Astrocyte (in vitro differentiated cells and primary cell): Measurements from ENCODE around the gene CRLF3. TPM values are rescaled to one million over a fixed set of nuclear protein-coding genes. Genes with fewer than 3 reads are reported as not detected.

Experiments
- DNase-seq: peaks from one replicate; pipeline ENCODE4 v3.0.0-alpha.2; 2010; ENCODE audit warnings: low read depth
- FAIRE-seq: peaks from 2 replicates; lab custom pipeline; 2011; peaks lifted over from hg19 to GRCh38; lab: Jason Lieb, UNC
- H2AFZ ChIP-seq: 2 replicates; pipeline ENCODE4 v1.6.0; 2012; ENCODE audit warnings: low read depth, low read length, inconsistent platforms
- H3K27ac ChIP-seq: 2 replicates; pipeline ENCODE4 v1.5.1; 2011; ENCODE audit warnings: low read depth, low read length, inconsistent platforms
- H3K27me3 ChIP-seq: 2 replicates; pipeline ENCODE4 v1.6.0; 2011; ENCODE audit warnings: low read length, inconsistent platforms; ENCODE audit not compliant: insufficient read depth
- H3K36me3 ChIP-seq: 2 replicates; pipeline ENCODE4 v1.5.1; 2011; ENCODE audit warnings: low read length, inconsistent platforms; ENCODE audit not compliant: insufficient read depth
- H3K4me1 ChIP-seq: 2 replicates; pipeline ENCODE4 v1.5.1; 2011; ENCODE audit warnings: low read length, inconsistent platforms; ENCODE audit not compliant: insufficient read depth
- H3K4me2 ChIP-seq: 2 replicates; pipeline ENCODE4 v1.6.0; 2012; ENCODE audit warnings: low read length, inconsistent platforms
- H3K4me3 ChIP-seq: 2 replicates; pipeline ENCODE4 v1.5.1; 2011; ENCODE audit warnings: low read depth, mild to moderate bottlenecking, low read length, inconsistent platforms; ENCODE audit not compliant: insufficient read depth
- H3K79me2 ChIP-seq: 2 replicates; pipeline ENCODE4 v1.6.0; 2012; ENCODE audit warnings: mild to moderate bottlenecking, low read length, inconsistent platforms; ENCODE audit not compliant: insufficient read depth
- H3K9ac ChIP-seq: 2 replicates; pipeline ENCODE4 v1.6.0; 2012; ENCODE audit warnings: mild to moderate bottlenecking, low read length, inconsistent platforms
- H3K9me3 ChIP-seq: 2 replicates; pipeline ENCODE4 v1.5.1; 2012; ENCODE audit warnings: low read depth, mild to moderate bottlenecking, low read length, inconsistent platforms; ENCODE audit not compliant: insufficient read depth
- H4K20me1 ChIP-seq: 2 replicates; pipeline ENCODE4 v1.6.0; 2012; ENCODE audit warnings: low read length, inconsistent platforms; ENCODE audit not compliant: insufficient read depth
- H3K27ac Mint-ChIP-seq: one replicate; pipeline ENCODE4 v1.8.0; 2021; ENCODE audit warnings: mild to moderate bottlenecking, mixed read lengths; ENCODE audit not compliant: unreplicated experiment
- H3K27me3 Mint-ChIP-seq: one replicate; pipeline ENCODE4 v1.8.0; 2021; ENCODE audit warnings: low read depth, mixed read lengths; ENCODE audit not compliant: unreplicated experiment
- H3K36me3 Mint-ChIP-seq: one replicate; pipeline ENCODE4 v1.8.0; 2021; ENCODE audit warnings: low read depth, mixed read lengths; ENCODE audit not compliant: unreplicated experiment
- H3K4me1 Mint-ChIP-seq: one replicate; pipeline ENCODE4 v1.8.0; 2021; ENCODE audit warnings: low read depth, mixed read lengths; ENCODE audit not compliant: unreplicated experiment
- H3K4me3 Mint-ChIP-seq: one replicate; pipeline ENCODE4 v1.8.0; 2021; ENCODE audit warnings: mild to moderate bottlenecking, moderate library complexity, mixed read lengths; ENCODE audit not compliant: unreplicated experiment
- H3K9me3 Mint-ChIP-seq: one replicate; pipeline ENCODE4 v1.8.0; 2021; ENCODE audit warnings: mild to moderate bottlenecking, mixed read lengths; ENCODE audit not compliant: unreplicated experiment
- CTCF ChIP-seq: IDR thresholded peaks from 2 replicates; pipeline ENCODE4 v1.5.1; 2011; ENCODE audit warnings: low read depth, mild to moderate bottlenecking, inconsistent platforms, low read length, moderate library complexity; ENCODE audit not compliant: insufficient read depth
- EZH2 ChIP-seq: IDR thresholded peaks from 2 replicates; pipeline ENCODE4 v1.6.1; 2012; ENCODE audit warnings: mild to moderate bottlenecking, low read length, inconsistent platforms; ENCODE audit not compliant: insufficient read depth
- total RNA-seq: library from RNA; stranded (reverse); gene quantifications from 2 replicates; pipeline ENCODE4 v1.2.1, GENCODE V29; 2021

Gene CRLF3
- total RNA-seq, 1 donor from 2014 or later: 8.0 TPM

- H3K4me3 ChIP-seq: no peak overlapping the region
- no peaks in the 10 kb centered on the region for H3K4me1 ChIP-seq
- peaks cover 26% of the 10 kb centered on the region for H3K36me3 ChIP-seq
- DNase-seq (no peak), FAIRE-seq (no peak)
- no peak overlapping the region for H3K27ac ChIP-seq
- Mint-ChIP-seq H3K27me3 (no peaks in the 10 kb centered on the region), H3K4me1 (peaks cover 6% of the 10 kb centered on the region), H3K9me3 (no peaks in the 10 kb centered on the region), H3K27ac (no peak overlapping the region), H3K4me3 (no peak overlapping the region), H3K36me3 (peaks cover 11% of the 10 kb centered on the region)
- H3K27me3 ChIP-seq: no peaks in the 10 kb centered on the region
- H2AFZ ChIP-seq: no peak overlapping the region
- no peaks in the 10 kb centered on the region for H3K79me2 ChIP-seq
- H3K4me2 ChIP-seq: no peak overlapping the region
- H4K20me1 ChIP-seq: no peaks in the 10 kb centered on the region
- H3K9me3 ChIP-seq: no peaks in the 10 kb centered on the region
- H3K9ac ChIP-seq: no peak overlapping the region
- TF ChIP-seq CTCF (no peak), EZH2 (no peak)
Observed at GRCh38 chr17:30796016-30796415, 28.5 kb downstream of the CRLF3 start.

- H3K36me3 ChIP-seq: peaks cover 26% of the 10 kb centered on the region
Observed at GRCh38 chr17:30794372-30794771, 30.1 kb downstream of the CRLF3 start.

More at GRCh38 chr17:30794372-30794771, 30.1 kb downstream of the CRLF3 start:
- Mint-ChIP-seq H3K4me3 (no peak overlapping the region), H3K4me1 (peaks cover under 1% of the 10 kb centered on the region), H3K36me3 (peaks cover 6% of the 10 kb centered on the region), H3K27me3 (no peaks in the 10 kb centered on the region), H3K9me3 (no peaks in the 10 kb centered on the region), H3K27ac (no peak overlapping the region)
- TF ChIP-seq CTCF (no peak), EZH2 (no peak)
- H3K79me2 ChIP-seq: no peaks in the 10 kb centered on the region
- H3K4me1 ChIP-seq: no peaks in the 10 kb centered on the region
- H3K4me2 ChIP-seq: no peak overlapping the region
- H3K27me3 ChIP-seq: no peaks in the 10 kb centered on the region
- DNase-seq (no peak), FAIRE-seq (no peak)
- no peak overlapping the region for H3K9ac ChIP-seq
- H3K4me3 ChIP-seq: no peak overlapping the region
- H4K20me1 ChIP-seq: no peaks in the 10 kb centered on the region
- H3K27ac ChIP-seq: no peak overlapping the region
- no peak overlapping the region for H2AFZ ChIP-seq
- H3K9me3 ChIP-seq: no peaks in the 10 kb centered on the region
